IPS-15b (cell line): ENCODE data around the gene ARHGAP18.

Experiments used
- H3K27me3 ChIP-seq: one replicate; pipeline ENCODE4 v1.6.1; 2013; ENCODE audit warnings: low read length; ENCODE audit not compliant: control insufficient read depth, insufficient read depth
- H3K36me3 ChIP-seq: one replicate; pipeline ENCODE4 v1.6.1; 2013; ENCODE audit warnings: low read length; ENCODE audit not compliant: control insufficient read depth, insufficient read depth
- H3K4me1 ChIP-seq: one replicate; pipeline ENCODE4 v1.6.1; 2013; ENCODE audit warnings: mild to moderate bottlenecking, low read length; ENCODE audit not compliant: control insufficient read depth, insufficient read depth
- H3K4me3 ChIP-seq: one replicate; pipeline ENCODE4 v1.5.1; 2013; ENCODE audit warnings: low read depth, low read length
- H3K9ac ChIP-seq: one replicate; pipeline ENCODE4 v1.6.1; 2013; ENCODE audit warnings: low read depth, mild to moderate bottlenecking, low read length
- H3K9me3 ChIP-seq: one replicate; pipeline ENCODE4 v1.6.1; 2013; ENCODE audit warnings: mild to moderate bottlenecking, low read length; ENCODE audit not compliant: control insufficient read depth, insufficient read depth

The ARHGAP18 gene

DNA sequence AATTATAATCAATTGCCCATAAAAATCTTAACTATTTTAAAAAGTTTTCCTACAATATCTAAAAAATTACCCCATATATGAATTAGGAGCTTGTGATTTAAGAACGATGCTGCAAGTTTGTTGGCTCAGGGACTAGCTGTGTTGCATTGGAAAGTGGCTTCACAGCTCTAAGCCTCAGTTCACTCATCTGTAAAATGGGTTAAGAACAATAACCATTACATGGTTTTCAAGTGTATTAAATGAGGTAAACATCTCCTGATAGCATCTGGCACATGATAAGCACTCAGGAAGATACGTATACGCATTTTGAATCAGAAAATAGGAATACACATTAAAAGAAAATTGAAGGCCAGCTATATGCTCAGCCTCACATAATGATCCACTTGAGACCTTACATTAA, 76.4 kb downstream of the ARHGAP18 start:
- Histone ChIP-seq H3K9me3 (no peaks in the 10 kb centered on the region), H3K36me3 (no peaks in the 10 kb centered on the region), H3K4me1 (no peaks in the 10 kb centered on the region)

DNA sequence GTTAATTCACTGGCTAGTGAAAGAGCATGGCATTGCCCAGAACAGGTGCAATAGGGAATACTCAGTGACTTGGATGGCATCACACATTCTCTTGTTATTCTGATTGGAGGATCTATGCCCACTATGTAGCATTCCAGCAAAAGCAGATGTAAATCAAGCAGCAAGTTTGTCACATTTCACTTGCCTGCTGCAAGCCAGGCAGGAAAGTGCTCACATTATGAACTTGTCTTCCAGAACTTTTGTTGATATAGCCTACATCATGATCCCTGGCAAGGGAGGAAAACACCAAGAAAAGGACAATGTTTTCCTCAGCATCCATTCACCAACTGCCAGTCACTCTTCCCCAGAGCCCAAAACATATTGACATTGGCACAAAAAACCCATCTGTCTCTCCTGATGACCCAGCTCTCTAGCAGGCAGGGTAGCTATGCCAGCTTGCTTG, 77.8 kb downstream of the ARHGAP18 start:
- Histone ChIP-seq H3K4me3 (no peak overlapping the region), H3K4me1 (no peaks in the 10 kb centered on the region), H3K9me3 (no peaks in the 10 kb centered on the region), H3K27me3 (no peaks in the 10 kb centered on the region), H3K9ac (no peak overlapping the region), H3K36me3 (no peaks in the 10 kb centered on the region)

More for the DNA sequence above, 76.4 kb downstream of the ARHGAP18 start:
- no peak overlapping the region for H3K4me3 ChIP-seq
- no peaks in the 10 kb centered on the region for H3K27me3 ChIP-seq
- H3K9ac ChIP-seq = no peak overlapping the region

DNA sequence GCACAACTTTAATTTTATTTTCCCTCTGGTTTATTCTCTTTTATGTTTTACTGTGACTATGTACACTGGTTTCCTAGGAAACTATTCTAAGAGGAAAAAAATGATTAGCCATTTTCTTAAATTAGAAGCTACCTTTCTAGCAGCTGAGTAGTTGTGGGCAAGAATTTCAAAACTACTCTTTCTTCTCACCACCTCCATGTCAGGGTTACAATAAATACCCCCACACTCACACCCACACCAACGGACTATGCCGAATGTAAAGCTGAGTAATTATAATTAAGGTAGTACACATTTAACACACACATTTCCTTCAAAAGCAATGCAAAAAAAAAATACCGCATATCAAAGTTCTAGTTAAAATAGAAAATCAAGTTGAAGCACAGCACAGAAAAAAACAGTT, 78.9 kb downstream of the ARHGAP18 start:
- no peaks in the 10 kb centered on the region for H3K9me3 ChIP-seq
- H3K4me3 ChIP-seq = no peak overlapping the region
- no peaks in the 10 kb centered on the region for H3K36me3 ChIP-seq
- no peak overlapping the region for H3K9ac ChIP-seq
- no peaks in the 10 kb centered on the region for H3K27me3 ChIP-seq
- no peaks in the 10 kb centered on the region for H3K4me1 ChIP-seq

DNA sequence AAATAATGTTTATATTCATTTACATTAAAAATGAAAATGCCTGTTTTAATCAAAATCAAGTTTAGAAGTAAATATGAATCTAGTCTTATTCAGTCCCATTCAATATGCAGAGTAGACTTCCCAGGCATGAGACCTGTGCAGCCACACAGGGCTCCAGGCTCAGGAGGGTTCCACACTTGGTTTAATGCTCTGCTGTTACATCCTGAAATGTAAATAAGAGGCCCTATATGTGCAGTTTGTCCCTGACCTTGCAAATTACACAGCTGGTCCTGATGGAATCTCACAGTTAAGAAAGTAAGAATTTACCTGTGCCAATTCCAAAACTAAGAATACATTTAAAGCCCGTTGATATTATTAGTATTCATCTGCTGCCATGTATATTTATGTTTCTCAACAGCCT, 79.4 kb downstream of the ARHGAP18 start:
- no peaks in the 10 kb centered on the region for H3K27me3 ChIP-seq
- H3K36me3 ChIP-seq = no peaks in the 10 kb centered on the region
- no peaks in the 10 kb centered on the region for H3K4me1 ChIP-seq
- H3K9me3 ChIP-seq = no peaks in the 10 kb centered on the region
- no peak overlapping the region for H3K4me3 ChIP-seq
- H3K9ac ChIP-seq = no peak overlapping the region

DNA sequence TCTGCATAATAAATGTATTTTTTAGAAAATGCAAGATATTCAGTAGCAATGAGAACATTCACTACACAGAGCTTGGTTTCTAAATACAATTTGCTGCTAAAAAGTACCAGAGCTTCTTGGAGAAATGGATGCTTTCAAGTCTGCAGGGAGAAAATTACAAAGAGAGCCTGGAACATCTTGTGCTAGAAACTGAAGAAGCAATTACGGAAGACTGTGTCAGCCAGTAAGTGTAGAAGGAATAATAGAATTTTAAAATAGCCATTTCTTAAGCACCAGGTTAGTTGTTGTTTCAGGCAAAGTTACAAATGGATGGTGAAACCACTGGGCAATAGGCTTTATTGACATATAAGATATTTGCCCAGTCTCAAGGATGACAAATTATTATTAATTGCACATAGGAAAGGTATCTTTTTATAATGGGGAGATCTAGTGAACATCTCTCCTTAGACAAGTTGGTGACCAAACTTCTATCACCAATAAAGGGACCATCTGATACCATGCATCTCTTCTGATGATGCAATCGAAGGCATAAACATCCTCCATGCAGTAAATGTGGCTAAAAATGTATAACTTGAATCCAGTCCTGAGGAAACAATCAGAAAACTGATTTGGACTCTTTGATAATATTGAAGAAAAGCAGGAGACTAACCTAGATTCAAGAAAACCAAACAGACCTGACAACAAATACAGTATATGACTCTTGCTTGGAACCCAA, 81.7 kb downstream of the ARHGAP18 start:
- Histone ChIP-seq H3K9me3 (no peaks in the 10 kb centered on the region), H3K9ac (no peak overlapping the region), H3K27me3 (no peaks in the 10 kb centered on the region), H3K4me1 (no peaks in the 10 kb centered on the region), H3K4me3 (no peak overlapping the region), H3K36me3 (no peaks in the 10 kb centered on the region)

DNA sequence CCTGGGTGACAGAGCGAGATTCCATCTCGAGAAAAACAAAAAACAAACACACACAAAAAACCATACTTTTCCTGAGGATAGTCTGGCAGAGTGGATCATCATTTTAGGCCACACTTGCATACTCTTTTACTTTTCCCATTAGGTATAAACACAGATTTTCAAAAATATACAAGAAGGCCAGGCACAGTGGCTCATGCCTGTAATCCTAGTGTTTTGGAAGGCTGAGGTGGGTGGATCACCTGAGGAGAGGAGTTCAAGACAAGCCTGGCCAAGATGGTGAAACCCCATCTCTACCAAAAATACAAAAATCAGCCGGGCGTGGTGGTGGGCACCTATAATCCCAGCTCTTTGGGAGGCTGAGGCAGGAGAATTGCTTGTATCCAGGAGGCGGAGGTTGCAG, 85.5 kb downstream of the ARHGAP18 start:
- H3K27me3 ChIP-seq = no peaks in the 10 kb centered on the region
- no peak overlapping the region for H3K9ac ChIP-seq
- no peak overlapping the region for H3K4me3 ChIP-seq
- no peaks in the 10 kb centered on the region for H3K36me3 ChIP-seq
- no peaks in the 10 kb centered on the region for H3K4me1 ChIP-seq
- no peaks in the 10 kb centered on the region for H3K9me3 ChIP-seq

DNA sequence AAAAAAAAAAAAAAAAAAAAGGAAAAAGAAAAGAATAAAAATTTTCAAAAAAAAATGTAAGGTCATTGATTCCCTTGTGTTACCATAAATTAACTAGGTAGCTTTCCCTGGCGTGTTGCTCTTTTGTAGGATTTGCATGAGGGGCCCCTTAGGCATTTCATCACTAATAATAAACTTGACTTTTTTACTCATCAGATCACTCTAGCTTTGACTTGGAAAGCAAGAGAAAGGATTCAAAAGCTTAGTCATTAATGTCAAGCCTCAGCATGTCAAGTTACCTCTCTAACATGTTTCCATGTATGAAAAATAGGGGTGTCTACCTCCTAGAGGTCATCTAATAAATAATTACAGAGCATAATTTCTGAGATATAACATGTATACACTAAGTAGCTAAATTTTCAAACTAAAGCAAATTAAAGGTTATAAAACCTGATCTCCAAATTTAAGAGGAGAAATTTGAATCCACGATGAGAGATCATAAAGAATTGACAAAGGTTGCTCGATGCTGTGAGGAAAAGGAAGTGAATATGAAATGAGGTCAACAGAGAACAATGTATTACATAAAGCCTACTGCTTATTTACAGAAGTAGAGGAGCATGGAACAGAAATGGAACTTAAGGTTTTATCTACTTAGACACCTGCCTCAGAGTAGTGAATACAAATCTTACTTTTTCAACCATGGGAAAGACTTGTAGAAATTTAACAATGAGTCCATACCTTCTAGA, 86.8 kb downstream of the ARHGAP18 start:
- Histone ChIP-seq H3K9ac (no peak overlapping the region), H3K4me1 (no peaks in the 10 kb centered on the region), H3K9me3 (no peaks in the 10 kb centered on the region), H3K36me3 (no peaks in the 10 kb centered on the region), H3K27me3 (no peaks in the 10 kb centered on the region), H3K4me3 (no peak overlapping the region)

DNA sequence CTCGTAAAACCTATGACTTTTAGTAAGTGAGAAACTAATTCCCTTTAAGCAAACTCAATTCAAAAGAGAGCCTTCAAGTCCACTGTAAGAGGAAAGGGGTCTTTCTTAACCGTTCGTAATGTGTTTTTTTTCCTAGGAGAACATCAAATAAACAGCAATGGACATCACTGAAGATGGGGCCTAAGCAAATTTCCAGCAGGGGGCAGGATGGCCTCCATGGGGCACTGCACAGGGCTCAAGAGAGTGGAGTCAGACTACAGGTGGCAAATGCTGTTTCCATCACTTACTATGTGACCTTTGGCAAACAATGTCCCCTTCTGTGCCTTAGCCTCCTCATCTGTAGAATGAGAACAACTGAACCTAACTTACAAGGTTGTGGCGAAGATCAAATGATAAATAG, 88.7 kb downstream of the ARHGAP18 start:
- Histone ChIP-seq H3K36me3 (no peaks in the 10 kb centered on the region), H3K4me3 (no peak overlapping the region), H3K27me3 (no peaks in the 10 kb centered on the region), H3K9me3 (no peaks in the 10 kb centered on the region), H3K4me1 (no peaks in the 10 kb centered on the region), H3K9ac (no peak overlapping the region)

DNA sequence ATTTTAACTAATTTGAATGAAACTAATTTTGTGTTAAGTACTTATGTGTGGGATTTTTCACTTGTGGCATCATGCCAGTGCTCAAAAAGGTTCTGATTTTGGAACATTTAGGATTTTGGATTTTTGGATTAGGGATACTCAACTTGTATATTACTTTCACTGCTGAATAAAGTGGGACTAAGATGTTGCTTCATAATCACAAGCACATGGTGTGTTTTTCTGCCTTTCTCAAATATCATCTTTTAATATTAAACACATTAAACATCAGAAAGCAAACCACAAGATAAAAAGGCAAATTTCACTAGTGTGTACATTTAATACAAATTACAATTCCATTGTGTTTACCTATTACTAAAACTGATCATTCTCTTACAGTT, 89.8 kb downstream of the ARHGAP18 start:
- no peaks in the 10 kb centered on the region for H3K36me3 ChIP-seq
- no peak overlapping the region for H3K4me3 ChIP-seq
- H3K9me3 ChIP-seq = no peaks in the 10 kb centered on the region
- H3K4me1 ChIP-seq = no peaks in the 10 kb centered on the region
- H3K9ac ChIP-seq = no peak overlapping the region
- no peaks in the 10 kb centered on the region for H3K27me3 ChIP-seq

DNA sequence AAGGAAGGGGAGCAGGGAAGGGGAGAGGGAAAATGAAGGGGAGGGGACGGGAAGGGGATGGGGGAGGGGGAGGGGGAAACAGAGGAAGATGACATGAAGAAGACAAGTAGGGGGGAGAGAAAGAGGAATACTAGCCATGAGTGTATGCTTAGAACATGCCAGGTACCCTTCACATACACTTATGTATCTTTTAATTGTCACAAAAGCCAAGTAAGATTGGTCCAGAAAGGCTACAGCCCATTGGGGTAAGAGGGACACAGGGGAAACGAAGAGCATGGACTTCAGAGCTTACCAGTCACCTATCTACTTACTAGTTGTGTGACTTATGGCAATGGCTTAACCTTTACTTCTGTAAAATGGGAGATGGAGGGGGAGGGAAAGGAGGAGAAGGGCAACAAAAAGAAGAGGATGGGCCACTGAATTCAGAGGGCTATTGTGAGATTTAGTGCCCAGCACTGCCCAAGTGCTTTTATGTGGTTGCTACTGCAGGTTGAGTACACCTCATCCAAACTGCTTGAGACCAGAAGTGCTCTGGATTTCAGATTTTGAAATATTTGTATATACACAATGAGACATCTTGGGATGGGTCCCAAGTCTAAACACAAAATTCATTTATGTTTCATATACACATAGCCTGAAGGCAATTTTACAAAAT, 90.3 kb downstream of the ARHGAP18 start:
- Histone ChIP-seq H3K9ac (no peak overlapping the region), H3K9me3 (no peaks in the 10 kb centered on the region), H3K4me1 (no peaks in the 10 kb centered on the region), H3K27me3 (no peaks in the 10 kb centered on the region), H3K4me3 (no peak overlapping the region), H3K36me3 (no peaks in the 10 kb centered on the region)

DNA sequence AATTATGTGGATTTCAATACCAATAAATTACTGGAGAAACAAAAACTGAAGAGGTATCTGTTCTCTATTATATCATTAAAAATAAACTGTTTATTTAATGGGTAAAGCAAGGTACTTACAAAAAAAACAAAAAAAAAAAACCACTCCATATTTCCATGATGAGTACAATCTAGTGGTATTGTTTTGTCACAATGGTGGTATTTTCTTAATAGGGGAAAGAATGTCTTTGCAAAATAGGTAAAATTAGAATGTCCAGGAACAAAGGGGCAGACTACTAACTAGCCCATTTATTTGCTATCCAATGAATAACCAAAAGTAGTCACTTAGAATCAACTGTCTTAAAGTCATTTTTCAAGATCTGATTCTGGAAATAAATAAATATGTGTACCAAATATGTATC, 92.0 kb downstream of the ARHGAP18 start:
- H3K4me1 ChIP-seq = no peaks in the 10 kb centered on the region
- no peak overlapping the region for H3K4me3 ChIP-seq
- no peaks in the 10 kb centered on the region for H3K36me3 ChIP-seq
- H3K27me3 ChIP-seq = no peaks in the 10 kb centered on the region
- no peaks in the 10 kb centered on the region for H3K9me3 ChIP-seq
- no peak overlapping the region for H3K9ac ChIP-seq

DNA sequence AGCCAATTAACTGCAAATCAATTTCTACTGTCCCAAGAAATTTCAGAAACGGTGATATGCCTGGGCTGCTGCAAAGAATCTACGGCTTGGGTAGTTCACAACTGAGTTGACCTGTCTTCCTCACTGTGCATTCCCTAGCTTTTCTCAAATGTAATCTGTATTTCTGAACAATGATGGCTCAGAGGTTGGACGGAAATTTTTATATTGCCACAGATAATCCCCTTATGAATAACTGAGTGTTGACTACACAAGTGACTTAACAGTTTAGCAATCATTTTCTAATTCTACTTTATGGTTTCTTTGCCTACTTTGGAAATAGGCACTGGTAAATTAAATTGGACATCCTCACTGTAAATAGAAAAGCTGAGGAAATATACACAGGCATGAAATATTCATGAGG, 94.5 kb downstream of the ARHGAP18 start:
- no peaks in the 10 kb centered on the region for H3K4me1 ChIP-seq
- no peaks in the 10 kb centered on the region for H3K27me3 ChIP-seq
- H3K36me3 ChIP-seq = no peaks in the 10 kb centered on the region
- H3K4me3 ChIP-seq = no peak overlapping the region
- H3K9ac ChIP-seq = no peak overlapping the region
- H3K9me3 ChIP-seq = no peaks in the 10 kb centered on the region
